Medulla oblongata (tissue), 1 donor: ENCODE measurements around the gene PKIB.
A peak's percentile ranks its signal among the peaks of the same experiment; 100 is the strongest.
"Not testable (repeated sequence)": the region's sequence is repeated elsewhere in the genome, so short reads cannot be mapped to it uniquely, and the experiment has no call there.

Experiments used
- DNase-seq: peaks from one replicate; pipeline ENCODE4 v3.0.0-alpha.2; 2015; ENCODE audit errors: extremely low spot score

The PKIB gene, protein sequence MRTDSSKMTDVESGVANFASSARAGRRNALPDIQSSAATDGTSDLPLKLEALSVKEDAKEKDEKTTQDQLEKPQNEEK

DNA sequence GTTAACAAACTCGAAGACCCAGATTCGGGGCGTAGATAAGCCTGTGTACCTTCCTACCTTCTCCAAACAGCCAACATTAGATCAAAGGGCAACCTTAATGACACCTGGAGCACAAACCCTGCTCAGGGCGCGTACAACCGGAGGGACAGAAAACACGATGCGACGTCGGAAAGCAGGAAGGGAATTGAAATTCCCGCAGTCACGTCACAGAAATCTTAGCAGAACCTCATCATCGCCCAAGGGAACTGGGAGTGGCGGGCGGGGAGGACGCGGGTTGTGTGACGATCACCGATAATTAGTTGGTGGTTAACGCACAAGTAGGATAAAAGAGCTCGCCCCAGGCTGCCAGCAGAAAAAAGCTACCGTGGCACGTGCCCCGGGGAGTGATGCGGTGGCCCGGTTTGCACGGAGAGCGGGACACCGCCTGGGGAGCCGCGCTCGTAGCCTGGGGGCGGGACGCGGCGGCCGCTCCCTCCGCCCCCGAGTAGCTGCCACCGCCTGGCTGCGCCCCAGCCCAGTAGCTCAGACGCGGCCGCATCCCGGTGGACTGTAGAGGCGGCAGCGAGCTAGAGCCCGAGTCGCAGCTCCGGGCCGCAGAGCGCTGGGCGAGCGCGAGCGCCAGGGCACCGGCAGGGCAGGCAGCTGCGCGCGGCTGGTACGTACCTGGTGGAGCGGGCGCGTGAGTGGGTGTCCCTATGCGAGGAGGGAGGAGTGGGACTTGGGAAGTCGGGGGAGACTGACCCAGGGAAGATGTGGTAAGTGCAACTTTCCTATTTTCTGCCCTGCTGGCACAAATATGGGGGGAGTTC, at the start of gene PKIB:
Gene PKIB, plus strand, starts transcription at position 525 of the 809 bp plus-strand sequence. CDS start 107,390 bp downstream, outside the sequence.
- peak; percentile 71 for DNase-seq

- DNase-seq = no peak
Measured at GRCh38 chr6:122563364-122564052, 46.7 kb upstream of the PKIB start.

- no peak for DNase-seq
Measured at GRCh38 chr6:122564230-122564629, 46.0 kb upstream of the PKIB start.

GRCh38 chr6:122565708-122566107, 44.5 kb upstream of the PKIB start:
- DNase-seq = no peak

- DNase-seq = no peak
Measured at GRCh38 chr6:122567034-122567433, 43.2 kb upstream of the PKIB start.

DNA sequence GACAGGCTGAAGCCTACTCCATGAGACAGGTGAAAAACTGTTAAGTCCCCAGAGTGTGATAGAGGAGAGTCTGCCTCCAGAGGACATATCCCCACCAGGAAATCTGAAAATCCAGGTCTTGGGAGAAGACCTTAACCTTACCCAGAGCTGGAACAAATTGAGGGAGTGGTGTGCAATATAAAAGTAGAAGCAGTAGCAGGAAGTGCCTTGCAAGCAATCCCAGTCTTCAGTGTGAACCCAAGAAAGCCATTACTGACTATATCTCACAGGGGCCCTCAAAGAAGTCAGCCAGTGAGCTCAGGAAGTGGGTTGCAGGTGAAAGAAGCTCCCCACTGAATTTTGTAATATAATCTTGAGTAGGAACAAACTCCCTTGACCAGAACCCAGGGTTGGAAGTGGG, 41.9 kb upstream of the PKIB start:
- DNase-seq = no peak

DNA sequence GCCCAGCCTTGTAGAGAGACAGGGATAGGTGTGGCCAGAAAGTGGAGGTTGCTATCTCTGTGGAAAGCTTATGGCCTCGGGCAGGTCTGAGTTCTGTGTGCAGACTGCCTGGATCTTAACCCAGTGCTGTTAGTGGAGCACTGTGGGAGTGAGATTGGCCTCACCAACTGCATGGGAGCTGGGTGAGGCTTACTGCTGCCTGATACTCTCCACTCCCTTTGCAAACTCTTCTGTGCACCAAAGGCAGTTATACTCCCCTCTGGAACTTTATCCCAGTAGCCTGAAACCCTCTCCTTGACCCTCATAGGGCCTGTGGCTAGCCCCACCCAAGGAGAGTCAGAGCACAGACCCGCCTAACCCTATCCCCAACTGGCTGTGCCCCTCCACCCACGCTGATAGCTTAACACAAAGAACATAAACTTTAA, 41.4 kb upstream of the PKIB start:
- no peak for DNase-seq

DNA sequence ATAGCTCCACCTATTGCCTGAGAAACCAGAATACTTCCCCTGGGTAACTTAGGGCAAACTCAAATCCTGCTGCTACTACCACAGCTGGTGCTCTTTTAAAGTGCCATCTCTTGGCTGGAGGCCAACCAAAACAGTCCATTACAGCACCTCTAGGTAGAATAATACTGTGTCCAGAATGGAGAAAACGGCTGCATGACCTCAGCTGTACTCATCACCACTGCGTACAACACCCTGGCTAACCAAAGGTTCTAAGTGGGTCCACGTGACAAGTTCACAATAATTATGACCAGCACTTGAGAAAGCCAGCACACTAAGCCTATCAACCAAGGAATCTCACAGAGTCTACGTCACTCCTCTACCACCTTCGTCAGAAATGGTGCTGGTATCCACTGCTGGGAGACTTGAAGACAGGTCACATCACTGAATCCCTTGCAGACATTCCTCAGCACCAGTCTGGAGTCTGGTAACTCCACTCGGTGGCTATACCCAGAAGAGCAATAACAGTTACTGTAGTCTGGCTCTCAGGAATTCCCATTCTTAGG, 40.9 kb upstream of the PKIB start:
- DNase-seq = no peak

DNA sequence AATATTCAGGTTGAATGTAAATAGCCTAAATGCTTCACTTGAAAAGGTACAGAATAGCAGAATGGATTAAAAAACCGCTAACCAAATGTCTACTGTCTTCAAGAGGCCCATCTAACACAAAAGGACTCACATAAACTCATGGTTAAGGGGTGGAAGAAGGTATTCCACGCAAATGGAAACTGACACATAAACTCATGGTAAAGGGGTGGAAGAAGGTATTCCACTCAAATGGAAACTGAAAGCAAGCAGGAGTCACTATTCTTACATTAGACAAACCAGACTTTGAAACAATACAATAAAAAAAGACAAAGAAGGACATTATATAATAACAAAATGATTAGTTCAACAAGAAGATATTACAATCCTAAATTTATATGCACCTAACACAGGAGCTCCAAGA, 38.3 kb upstream of the PKIB start:
- DNase-seq = no peak

- no peak for DNase-seq
Measured at GRCh38 chr6:122576888-122577287, 33.3 kb upstream of the PKIB start.

DNA sequence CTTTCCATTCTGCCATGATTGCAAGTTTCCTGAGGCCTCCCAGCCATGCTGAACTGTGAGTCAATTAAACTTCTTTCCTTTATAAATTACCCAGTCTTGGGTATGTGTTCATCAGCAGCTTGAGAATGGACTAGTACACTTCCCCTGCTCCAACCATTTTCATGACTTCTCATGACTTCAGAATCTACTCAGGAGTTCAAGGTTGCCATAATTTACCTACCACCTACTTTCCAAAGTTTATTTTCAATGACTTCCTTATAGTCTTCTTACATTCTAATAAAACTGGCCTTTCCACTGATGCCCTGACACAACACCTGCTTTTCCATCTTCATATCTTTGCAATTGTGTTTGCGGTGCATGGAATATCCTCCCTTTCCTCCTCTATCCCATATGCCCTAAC, 31.2 kb upstream of the PKIB start:
- DNase-seq = no peak

DNA sequence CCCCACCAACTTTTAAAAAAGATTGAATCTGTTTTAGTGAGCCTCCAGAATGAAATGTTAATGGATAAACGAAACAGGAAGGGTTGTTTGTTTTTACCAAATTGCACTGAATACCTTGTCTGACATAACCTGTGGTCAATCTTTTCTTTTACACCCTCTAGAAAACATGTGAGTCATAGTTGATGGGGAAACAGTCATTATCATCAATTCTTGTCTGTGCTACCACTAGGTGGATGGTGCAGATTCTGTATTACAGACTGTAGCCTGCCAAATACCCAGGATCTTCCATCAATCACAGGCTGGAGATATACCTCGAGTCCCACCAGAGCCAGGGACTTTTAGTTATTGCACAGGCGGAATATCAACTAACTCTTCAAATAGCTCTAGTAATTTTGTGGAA, 29.5 kb upstream of the PKIB start:
- DNase-seq = no peak

DNA sequence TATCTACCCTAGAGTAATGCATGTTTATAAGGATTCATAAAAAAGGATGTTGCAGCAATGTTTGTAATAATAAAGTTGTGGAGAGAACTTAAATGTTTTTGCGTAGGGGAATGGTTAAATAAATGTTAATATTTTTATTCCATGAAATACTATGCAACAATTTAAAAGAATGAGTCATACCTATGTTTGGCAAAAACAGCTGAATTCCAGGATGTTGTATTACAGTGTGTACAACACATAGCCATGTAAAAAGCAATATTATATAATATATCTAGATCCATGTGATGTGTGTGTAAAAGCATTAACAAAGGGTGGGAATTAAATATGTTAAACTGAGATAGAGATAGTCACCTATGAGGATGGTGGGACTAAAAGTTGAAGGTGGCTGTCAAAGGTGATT, 21.1 kb upstream of the PKIB start:
- no peak for DNase-seq

DNA sequence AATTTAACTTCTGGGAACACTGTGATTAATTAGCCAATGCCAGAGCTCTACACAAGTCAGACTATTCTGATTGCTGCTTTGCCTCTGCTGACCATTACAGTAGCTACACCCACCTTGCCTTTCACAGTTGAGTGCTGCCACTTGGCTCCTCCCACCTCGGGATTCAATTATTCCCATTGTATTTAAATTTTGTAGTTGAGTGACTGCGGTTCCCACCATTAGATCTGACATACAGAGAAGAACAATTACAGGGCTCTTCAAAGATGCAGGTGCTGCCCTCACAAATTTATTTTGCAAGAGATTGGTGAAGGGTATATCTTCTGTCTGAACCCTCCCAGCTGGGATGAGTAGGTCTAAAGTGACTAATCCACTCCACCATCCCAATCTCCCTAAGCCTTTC, 11.9 kb upstream of the PKIB start:
- not testable (repeated sequence) for DNase-seq

GRCh38 chr6:122604676-122605075, 5.5 kb upstream of the PKIB start:
- peak; percentile 64 for DNase-seq

DNA sequence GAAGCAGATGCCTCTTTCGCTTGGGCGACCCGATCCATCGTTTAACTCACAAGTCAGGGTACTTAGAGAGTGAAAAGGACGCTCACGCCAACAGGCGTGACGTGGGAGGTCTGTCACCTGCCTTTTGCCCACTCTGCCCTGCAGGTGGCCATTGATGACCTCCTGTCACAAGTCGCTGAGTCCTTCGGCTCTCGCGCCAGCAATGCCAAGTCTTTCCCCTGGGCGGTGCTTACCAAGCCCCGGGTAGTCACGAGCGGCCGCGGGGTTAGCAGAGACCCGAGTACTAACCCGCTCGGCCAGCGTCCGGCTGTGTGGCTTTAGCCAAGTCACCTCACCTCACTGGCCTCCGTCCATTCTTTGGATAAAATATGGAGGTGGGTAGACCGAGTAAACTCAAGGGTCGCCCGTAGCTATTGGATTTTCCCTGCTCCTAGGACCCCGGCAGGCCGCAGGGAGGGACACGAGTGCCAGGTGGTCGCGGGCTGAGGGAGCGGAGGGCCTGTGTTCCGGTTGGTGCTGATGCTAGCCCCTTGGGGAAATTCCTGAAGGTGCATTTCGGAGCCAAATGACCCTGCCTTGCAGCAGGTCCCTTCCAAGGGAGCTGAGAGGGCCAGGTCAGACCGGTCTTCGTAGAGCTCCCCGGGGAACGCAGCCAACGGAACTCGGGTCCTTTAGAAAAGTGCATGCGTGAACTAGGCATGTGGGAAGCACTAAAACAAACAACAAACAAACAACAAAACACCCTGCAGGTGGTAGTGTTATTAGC, 668 bp downstream of the PKIB start:
- peak; percentile 21 for DNase-seq

GRCh38 chr6:122612838-122613237, 2.6 kb downstream of the PKIB start:
- no peak for DNase-seq

DNA sequence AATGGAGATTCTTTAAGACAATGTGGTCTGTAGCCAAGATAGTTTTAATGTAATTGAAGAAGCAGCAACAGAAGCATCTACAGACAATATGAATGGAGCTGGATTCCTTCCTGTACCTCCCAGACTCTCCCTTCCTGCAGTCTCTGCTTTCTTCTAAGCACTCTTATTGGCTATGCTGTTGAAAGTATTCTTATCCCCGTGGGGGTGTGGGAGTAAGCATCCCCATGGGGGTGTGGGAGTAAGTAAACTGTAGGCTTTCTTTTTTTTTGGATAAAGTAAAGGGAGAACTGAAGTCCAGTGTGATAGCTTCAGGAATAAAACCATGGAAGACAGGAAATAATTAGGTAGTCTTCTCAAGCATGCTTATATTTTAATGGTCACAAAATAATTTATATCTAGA, 4.1 kb downstream of the PKIB start:
- DNase-seq = no peak

DNA sequence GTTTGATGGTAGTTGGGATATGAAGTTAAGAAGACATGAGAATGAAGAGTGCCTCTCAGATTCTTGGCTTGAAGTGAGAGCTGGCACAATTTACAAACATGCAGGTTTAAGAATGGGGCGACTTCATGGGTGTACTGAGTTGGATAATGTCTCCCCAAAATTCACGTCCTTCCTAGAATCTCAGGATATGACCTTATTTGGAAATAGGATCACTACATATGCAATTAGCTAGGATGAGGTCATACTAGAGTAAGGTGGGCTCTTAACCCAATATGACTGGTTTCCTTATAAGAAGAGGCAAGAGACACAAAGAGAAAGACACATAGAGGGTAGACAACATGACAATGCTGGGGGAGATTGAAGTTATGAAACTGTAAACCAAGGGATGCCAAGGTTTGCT, 5.2 kb downstream of the PKIB start:
- DNase-seq = no peak

DNA sequence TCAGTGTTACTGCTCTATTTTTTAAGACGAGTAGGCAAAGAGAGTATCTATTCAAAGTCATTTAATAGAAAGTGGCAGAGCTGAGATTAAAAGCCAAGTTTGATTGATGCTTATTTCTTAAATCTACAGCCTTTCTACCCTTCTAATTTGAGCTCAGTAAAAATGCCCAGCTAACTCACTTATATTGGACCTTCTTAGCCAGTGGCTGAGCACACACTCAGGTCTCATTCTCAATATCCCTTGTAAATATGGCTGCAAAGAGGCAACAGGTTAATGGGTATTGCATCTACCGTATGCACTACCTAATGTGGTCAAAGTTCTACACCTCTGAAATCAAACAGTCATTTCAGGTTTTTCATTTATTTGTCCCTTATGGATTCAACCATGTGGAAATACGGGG, 6.7 kb downstream of the PKIB start:
- DNase-seq = no peak

GRCh38 chr6:122619309-122619708, 9.1 kb downstream of the PKIB start:
- DNase-seq = no peak

GRCh38 chr6:122620428-122620827, 10.2 kb downstream of the PKIB start:
- no peak for DNase-seq
